ENCODE data around the gene C19orf18. TPM values are rescaled to one million over a fixed set of nuclear protein-coding genes. Genes with fewer than 3 reads are reported as not detected.

C19orf18 gene
- total RNA-seq, 1 experiment from 2014 or later: 1.1 TPM

- no peak for TF ChIP-seq ZNF281 (CRISPR knock-in tag; IDR thresholded peaks at IDR 0.05)
- no peak for TF ChIP-seq TP53 (CRISPR knock-in tag; IDR thresholded peaks at IDR 0.05)
- no peak; the same call in 1 of the 2 replicates for TF ChIP-seq ERG (CRISPR knock-in tag; IDR thresholded peaks at IDR 0.05)
- no peak for TF ChIP-seq RELA (CRISPR knock-in tag; IDR thresholded peaks at IDR 0.05; ENCODE audit: borderline replicate concordance)
- TF ChIP-seq TEAD1 (CRISPR knock-in tag; IDR thresholded peaks at IDR 0.05): no peak
- no peak for TF ChIP-seq TEAD4 (CRISPR knock-in tag; IDR thresholded peaks at IDR 0.05)
- TF ChIP-seq FOXP4 (CRISPR knock-in tag; IDR thresholded peaks at IDR 0.05): no peak
- TF ChIP-seq ZNF532 (CRISPR knock-in tag; IDR thresholded peaks at IDR 0.05; ENCODE audit: borderline replicate concordance): no peak
- TF ChIP-seq ZNF396 (CRISPR knock-in tag; IDR thresholded peaks at IDR 0.05; ENCODE audit: borderline replicate concordance): no peak
- no peak for TF ChIP-seq IRF2 (CRISPR knock-in tag; IDR thresholded peaks at IDR 0.05; ENCODE audit: borderline replicate concordance, low read depth)
- no peak for TF ChIP-seq ZNF121 (CRISPR knock-in tag; IDR thresholded peaks at IDR 0.05)
- no peak for TF ChIP-seq AR (CRISPR knock-in tag; IDR thresholded peaks at IDR 0.05)
- TF ChIP-seq NFE2L1 (CRISPR knock-in tag; IDR thresholded peaks at IDR 0.05): 0 out of 2 replicates have a peak, but pooled peaks have one; percentile 26
- no peak for TF ChIP-seq ZNF263 (CRISPR knock-in tag; IDR thresholded peaks at IDR 0.05; ENCODE audit: low read depth)
- TF ChIP-seq E2F5 (CRISPR knock-in tag; IDR thresholded peaks at IDR 0.05): peak; percentile 62; the same call in 1 of the 2 replicates
- no peak for TF ChIP-seq ESRRA (CRISPR knock-in tag; IDR thresholded peaks at IDR 0.05; ENCODE audit: borderline replicate concordance)
- peak; percentile 87 for TF ChIP-seq PRDM15 (CRISPR knock-in tag; IDR thresholded peaks at IDR 0.05)
- TF ChIP-seq FOXP1 (CRISPR knock-in tag; IDR thresholded peaks at IDR 0.05; ENCODE audit: borderline replicate concordance): peak; percentile 83; the same call in 1 of the 2 replicates
Observed at GRCh38 chr19:57934820-57935665, 39.3 kb downstream of the C19orf18 start, which contains the start of gene ZNF418 (continued).

Measured in WTC11 (cell line).